Liver (tissue), 9 donors: ENCODE data around the gene PFKP. TPM values are rescaled to one million over a fixed set of nuclear protein-coding genes. Genes with fewer than 3 reads are reported as not detected.

Experiments used
- DNase-seq: peaks from one replicate; pipeline ENCODE4 v3.0.0-alpha.2; 2017; ENCODE audit warnings: low spot score
- H3K27ac ChIP-seq, 2 donors: one replicate each; pipeline ENCODE4 v1.7.0; 2013; ENCODE audit warnings: inconsistent platforms in 2 of 2, low read length in 2 of 2, control low read depth in 1 of 2, low read depth in 1 of 2, mild to moderate bottlenecking in 1 of 2
- H3K27me3 ChIP-seq, 4 donors: one replicate each; pipeline versions ENCODE4 v1.6.1 to v1.7.0; 2013; ENCODE audit warnings: low read length in 3 of 4, inconsistent platforms in 1 of 4, mild to moderate bottlenecking in 1 of 4, moderate library complexity in 1 of 4; ENCODE audit not compliant: control insufficient read depth in 4 of 4, insufficient read depth in 4 of 4
- H3K36me3 ChIP-seq, 4 donors: one replicate each; pipeline versions ENCODE4 v1.6.1 to v1.7.0; 2013; ENCODE audit warnings: low read length in 3 of 4, mild to moderate bottlenecking in 3 of 4, low read depth in 1 of 4, moderate library complexity in 1 of 4; ENCODE audit not compliant: control insufficient read depth in 4 of 4, insufficient read depth in 3 of 4
- H3K4me1 ChIP-seq, 4 donors: one replicate each; pipeline versions ENCODE4 v1.6.1 to v1.7.0; 2013; ENCODE audit warnings: low read length in 3 of 4, mild to moderate bottlenecking in 3 of 4, moderate library complexity in 1 of 4; ENCODE audit not compliant: control insufficient read depth in 4 of 4, insufficient read depth in 4 of 4
- H3K4me3 ChIP-seq, 3 donors: one replicate each; pipeline versions ENCODE4 v1.6.1 to v1.7.0; 2013; ENCODE audit warnings: low read length in 3 of 3, control low read depth in 1 of 3, low read depth in 1 of 3, mild to moderate bottlenecking in 1 of 3
- H3K9ac ChIP-seq, 2 donors: one replicate each; pipeline ENCODE4 v1.7.0; 2013; ENCODE audit warnings: low read length in 2 of 2, mild to moderate bottlenecking in 2 of 2, moderate library complexity in 2 of 2, control low read depth in 1 of 2, low read depth in 1 of 2
- H3K9me3 ChIP-seq, 4 donors: one replicate each; pipeline versions ENCODE4 v1.6.1 to v1.7.0; 2013; ENCODE audit warnings: low read length in 3 of 4; ENCODE audit not compliant: control insufficient read depth in 4 of 4
- ATF3 ChIP-seq: IDR thresholded peaks from 2 replicates; pipeline ENCODE4 v1.6.1; 2016; ENCODE audit warnings: antibody characterized with exemption
- CTCF ChIP-seq: fragments of 150-350 bp; IDR thresholded peaks from 2 replicates; pipeline ENCODE4 v1.5.1; 2017; ENCODE audit warnings: improper control_type of control experiment, low read depth, low read length; ENCODE audit not compliant: missing input control
- EGR1 ChIP-seq, 2 donors: IDR thresholded peaks; 2 replicates each; pipeline ENCODE4 v1.6.1; 2016 to 2018; ENCODE audit warnings: antibody characterized with exemption in 2 of 2, low read depth in 2 of 2
- FOXA1 ChIP-seq: IDR thresholded peaks from 2 replicates; pipeline ENCODE4 v1.6.1; 2016; ENCODE audit warnings: antibody characterized with exemption
- FOXA2 ChIP-seq: IDR thresholded peaks from 2 replicates; pipeline ENCODE4 v1.6.1; 2016; ENCODE audit warnings: antibody characterized with exemption
- GABPA ChIP-seq, 2 donors: IDR thresholded peaks in 1 of 2; conservative IDR thresholded peaks in 1 of 2; 2 replicates each; pipeline ENCODE4 v1.6.1; 2016; ENCODE audit warnings: antibody characterized with exemption in 2 of 2, mild to moderate bottlenecking in 1 of 2, moderate library complexity in 1 of 2
- HNF4A ChIP-seq, 2 donors: conservative IDR thresholded peaks; 2 replicates each; pipeline ENCODE4 v1.6.1; 2016; ENCODE audit warnings: antibody characterized with exemption in 2 of 2, mild to moderate bottlenecking in 2 of 2
- HNF4G ChIP-seq: IDR thresholded peaks from 2 replicates; pipeline ENCODE4 v1.6.1; 2016; ENCODE audit warnings: antibody characterized with exemption
- JUND ChIP-seq, 2 donors: IDR thresholded peaks; 2 replicates each; pipeline ENCODE4 v1.6.1; 2016; ENCODE audit warnings: antibody characterized with exemption in 2 of 2
- MAX ChIP-seq: IDR thresholded peaks from 2 replicates; pipeline ENCODE4 v1.6.1; 2016; ENCODE audit warnings: antibody characterized with exemption
- RAD21 ChIP-seq, 2 donors: IDR thresholded peaks; 2 replicates each; pipeline ENCODE4 v1.6.1; 2016; ENCODE audit warnings: antibody characterized with exemption in 2 of 2, mild to moderate bottlenecking in 2 of 2
- REST ChIP-seq: IDR thresholded peaks from 2 replicates; pipeline ENCODE4 v1.6.1; 2016; ENCODE audit warnings: antibody characterized with exemption, mild to moderate bottlenecking
- RXRA ChIP-seq, 2 donors: IDR thresholded peaks; 2 replicates each; pipeline ENCODE4 v1.6.1; 2017 to 2018; ENCODE audit warnings: antibody characterized with exemption in 2 of 2, mild to moderate bottlenecking in 1 of 2
- SP1 ChIP-seq: IDR thresholded peaks from 2 replicates; pipeline ENCODE4 v1.6.1; 2018; ENCODE audit warnings: antibody characterized with exemption, mild to moderate bottlenecking
- TAF1 ChIP-seq: conservative IDR thresholded peaks from 2 replicates; pipeline ENCODE4 v1.6.1; 2016; ENCODE audit warnings: antibody characterized with exemption, mild to moderate bottlenecking
- YY1 ChIP-seq: IDR thresholded peaks from 2 replicates; pipeline ENCODE4 v1.6.1; 2016; ENCODE audit warnings: antibody characterized with exemption, mild to moderate bottlenecking
- ZBTB33 ChIP-seq: IDR thresholded peaks from 2 replicates; pipeline ENCODE4 v1.6.1; 2016; ENCODE audit warnings: antibody characterized with exemption
- WGBS: extraction: QIAGEN DNeasy Blood & Tissue Kit; methylation state at CpG from one replicate; pipeline ENCODE4 v1.1.7; 2013; 5-methylcytosine and 5-hydroxymethylcytosine counted together
- polyA plus RNA-seq, 2 donors: library from polyadenylated mRNA; stranded (reverse) in 1 of 2; unstranded in 1 of 2; fragments of 200-250 nt in 1 of 2; fragments of >200 nt in 1 of 2; fragmentation: Nextera tagmentation in 1 of 2; extraction: Ambion mirVana in 1 of 2; gene quantifications; one replicate each; pipeline versions ENCODE4 v1.2.1 to v1.2.3, GENCODE V29; 2013 to 2015
- total RNA-seq, 2 donors: library from RNA; depleted of rRNA; stranded (reverse); fragments of >200 nt; gene quantifications; one replicate each; pipeline ENCODE4 v1.2.3, GENCODE V29; 2014
- donor health status: healthy.
- donor health status: healthy.
- donor health status: healthy.
- donor health status: healthy.
- donor health status: healthy.

The PFKP gene
- total and polyA plus RNA-seq, 4 donors: 1.1 to 5.0 (median 2.8) TPM

- Histone ChIP-seq H3K27ac (no peak overlapping the region), H3K4me1 (peaks cover 0 to 12% (median 6%) of the 10 kb centered on the region in 4 donors), H3K9me3 (no peaks in the 10 kb centered on the region), H3K4me3 (no peak overlapping the region), H3K9ac (no peak overlapping the region), H3K27me3 (no peaks in the 10 kb centered on the region), H3K36me3 (peaks cover 0 to 2% (median 0%) of the 10 kb centered on the region in 4 donors)
- DNase-seq: no peak
- TF ChIP-seq GABPA (IDR thresholded peaks at IDR 0.05 in 1 of 2, conservative IDR thresholded peaks at IDR 0.05 in 1 of 2): no peak
- no peak for TF ChIP-seq HNF4A (conservative IDR thresholded peaks at IDR 0.05)
- no peak for TF ChIP-seq MAX
- no peak for TF ChIP-seq JUND (IDR thresholded peaks at IDR 0.05)
- no peak for TF ChIP-seq TAF1
- TF ChIP-seq FOXA2: no peak
- no peak for TF ChIP-seq ZBTB33
- TF ChIP-seq RXRA (IDR thresholded peaks at IDR 0.05): no peak
- TF ChIP-seq YY1: no peak
- TF ChIP-seq REST: no peak
- TF ChIP-seq SP1: no peak
- TF ChIP-seq HNF4G: no peak
- TF ChIP-seq EGR1 (IDR thresholded peaks at IDR 0.05; ENCODE audit: low read depth in 2 of 2): no peak
- no peak for TF ChIP-seq RAD21 (IDR thresholded peaks at IDR 0.05)
- TF ChIP-seq FOXA1: no peak
- no peak for TF ChIP-seq CTCF
- TF ChIP-seq ATF3: no peak
- 78% methylated on average over 9 of the region's 9 CpGs for WGBS
These were observed 43.7 kb downstream of the PFKP start for GRCh38 chr10:3110782-3111620.
